ENCODE data around the gene UHMK1.

GRCh38 chr1:162568802-162569201 is 71.2 kb downstream of the UHMK1 start:
- TF ChIP-seq POLR2A (IDR thresholded peaks at IDR 0.05) (no peak), CTCF (IDR thresholded peaks at IDR 0.05) (no peak)

Data from transverse colon (tissue), 3 donors.